MM.1S (cell line): Measurements from ENCODE around the gene PIBF1.

Experiments used
- DNase-seq: peaks from one replicate; pipeline ENCODE4 v3.0.0-alpha.2; 2015
- H2AFZ ChIP-seq: fragments of 300-600 bp; sonication (generic); 2 replicates; pipeline ENCODE4 v1.6.0; 2016; ENCODE audit warnings: antibody characterized with exemption, low read length
- H3F3A ChIP-seq: fragments of 300-600 bp; sonication (generic); 2 replicates; pipeline ENCODE4 v1.6.1; 2016; ENCODE audit warnings: mild to moderate bottlenecking, antibody characterized with exemption, low read length, moderate library complexity, mixed read lengths; ENCODE audit not compliant: insufficient read depth
- H3K27ac ChIP-seq: fragments of 300-600 bp; sonication (generic); 2 replicates; pipeline ENCODE4 v1.5.1; 2016; ENCODE audit warnings: mild to moderate bottlenecking, low read length
- H3K27me3 ChIP-seq: fragments of 300-600 bp; sonication (generic); replicated peaks from 2 replicates; pipeline ENCODE4 v1.6.0; 2016; ENCODE audit warnings: low read length; ENCODE audit not compliant: insufficient read depth
- H3K36me3 ChIP-seq: fragments of 300-600 bp; sonication (generic); replicated peaks from 2 replicates; pipeline ENCODE4 v1.6.1; 2016; ENCODE audit warnings: mild to moderate bottlenecking, low read length, mixed read lengths; ENCODE audit not compliant: insufficient read depth
- H3K4me1 ChIP-seq: fragments of 300-600 bp; sonication (generic); 2 replicates; pipeline ENCODE4 v1.6.1; 2016; ENCODE audit warnings: low read length, mixed read lengths
- H3K4me2 ChIP-seq: fragments of 300-600 bp; sonication (generic); 2 replicates; pipeline ENCODE4 v1.6.0; 2016; ENCODE audit warnings: low read depth, low read length
- H3K4me3 ChIP-seq: fragments of 300-600 bp; sonication (generic); 2 replicates; pipeline ENCODE4 v1.5.1; 2016; ENCODE audit warnings: low read length, mixed read lengths
- H3K79me2 ChIP-seq: fragments of 300-600 bp; sonication (generic); 2 replicates; pipeline ENCODE4 v1.6.1; 2016; ENCODE audit warnings: mixed run types, low read length, mixed read lengths
- H3K9ac ChIP-seq: fragments of 300-600 bp; sonication (generic); 2 replicates; pipeline ENCODE4 v1.6.1; 2016; ENCODE audit warnings: low read length, mixed read lengths
- H3K9me2 ChIP-seq: fragments of 300-600 bp; sonication (generic); replicated peaks from 2 replicates; pipeline ENCODE4 v1.6.1; 2016; ENCODE audit warnings: mild to moderate bottlenecking, low read length, mixed read lengths; ENCODE audit not compliant: insufficient read depth
- H3K9me3 ChIP-seq: fragments of 300-600 bp; sonication (generic); replicated peaks from 2 replicates; pipeline ENCODE4 v1.6.1; 2016; ENCODE audit warnings: mild to moderate bottlenecking, low read length, mixed read lengths; ENCODE audit not compliant: insufficient read depth
- H4K20me1 ChIP-seq: fragments of 300-600 bp; sonication (generic); 2 replicates; pipeline ENCODE4 v1.6.1; 2016; ENCODE audit warnings: mild to moderate bottlenecking, low read length, moderate library complexity, mixed read lengths; ENCODE audit not compliant: insufficient read depth
- CTCF ChIP-seq: fragments of 300-600 bp; sonication (generic); IDR thresholded peaks from 2 replicates; pipeline ENCODE4 v1.5.1; 2016; ENCODE audit warnings: antibody characterized with exemption, low read length, mixed read lengths
- EZH2 ChIP-seq: fragments of 300-600 bp; sonication (generic); optimal IDR thresholded peaks from 2 replicates; pipeline ENCODE3; 2017; ENCODE audit warnings: low read depth, mild to moderate bottlenecking, antibody characterized with exemption, low read length, mixed read lengths
- EZH2phosphoT487 ChIP-seq: fragments of 300-600 bp; sonication (generic); IDR thresholded peaks from 2 replicates; pipeline ENCODE4 v1.6.1; 2018; ENCODE audit warnings: antibody characterized with exemption, low read length

The PIBF1 gene

GRCh38 chr13:72823081-72823480, 41.1 kb downstream of the PIBF1 start:
- Histone ChIP-seq H2AFZ (no peak overlapping the region), H3K27ac (no peak overlapping the region), H3K27me3 (no peaks in the 10 kb centered on the region), H3K4me3 (no peak overlapping the region), H3K4me1 (no peaks in the 10 kb centered on the region), H4K20me1 (no peaks in the 10 kb centered on the region), H3K9me3 (no peaks in the 10 kb centered on the region), H3K79me2 (no peaks in the 10 kb centered on the region), H3K9me2 (no peaks in the 10 kb centered on the region), H3F3A (no peaks in the 10 kb centered on the region), H3K9ac (no peak overlapping the region), H3K36me3 (no peaks in the 10 kb centered on the region), H3K4me2 (no peak overlapping the region)
- TF ChIP-seq EZH2, result no peak
- TF ChIP-seq CTCF, result no peak
- no peak for TF ChIP-seq EZH2phosphoT487
- DNase-seq, result no peak

- Histone ChIP-seq H3K9ac (no peak overlapping the region), H4K20me1 (no peaks in the 10 kb centered on the region), H3K36me3 (no peaks in the 10 kb centered on the region), H3K9me2 (no peaks in the 10 kb centered on the region), H3K4me3 (no peak overlapping the region), H3K79me2 (no peaks in the 10 kb centered on the region), H3K9me3 (no peaks in the 10 kb centered on the region), H3K27me3 (no peaks in the 10 kb centered on the region), H3K4me2 (no peak overlapping the region), H2AFZ (no peak overlapping the region), H3F3A (no peaks in the 10 kb centered on the region), H3K27ac (no peak overlapping the region), H3K4me1 (no peaks in the 10 kb centered on the region)
- TF ChIP-seq EZH2 (no peak), CTCF (no peak), EZH2phosphoT487 (no peak)
- DNase-seq, result no peak
Observed at GRCh38 chr13:72823724-72824123, 41.8 kb downstream of the PIBF1 start.

- Histone ChIP-seq H2AFZ (no peak overlapping the region), H3K4me2 (no peak overlapping the region), H3K27me3 (no peaks in the 10 kb centered on the region), H3K9me2 (no peaks in the 10 kb centered on the region), H3K9me3 (no peaks in the 10 kb centered on the region), H3K9ac (no peak overlapping the region), H3K4me1 (no peaks in the 10 kb centered on the region), H3K27ac (no peak overlapping the region), H3K79me2 (no peaks in the 10 kb centered on the region), H3K36me3 (no peaks in the 10 kb centered on the region), H3K4me3 (no peak overlapping the region), H3F3A (no peaks in the 10 kb centered on the region), H4K20me1 (no peaks in the 10 kb centered on the region)
- no peak for DNase-seq
- TF ChIP-seq EZH2phosphoT487, result no peak
- no peak for TF ChIP-seq EZH2
- TF ChIP-seq CTCF, result no peak
Observed at GRCh38 chr13:72834601-72835000, 52.7 kb downstream of the PIBF1 start.
